Measurements from ENCODE around the gene RFTN1.

DNA sequence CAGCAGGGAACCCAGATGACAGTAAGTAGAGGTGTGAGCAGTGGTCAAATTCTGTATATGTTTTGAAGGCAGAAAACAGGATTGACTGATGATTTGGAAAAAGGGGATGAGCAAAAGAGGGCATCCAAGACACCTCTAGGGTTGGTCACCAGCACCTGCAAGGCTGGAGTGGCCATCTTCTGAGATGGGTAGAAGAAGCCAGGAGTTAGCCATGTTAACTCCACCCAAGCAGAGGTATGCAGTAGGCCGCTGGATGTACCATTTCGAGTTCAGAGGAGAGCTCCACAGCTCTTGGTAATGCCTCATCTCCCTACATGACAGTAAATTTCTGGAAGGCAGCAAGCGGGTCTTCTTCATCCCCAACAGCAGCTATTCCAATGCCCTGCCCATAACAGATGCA lies 7.0 kb downstream of the RFTN1 start:
- TF ChIP-seq POLR2AphosphoS5 (IDR thresholded peaks at IDR 0.05) (no peak), EP300 (IDR thresholded peaks at IDR 0.05) (no peak), POLR2A (IDR thresholded peaks at IDR 0.05) (no peak)
- TF ChIP-seq, protein P1, sequence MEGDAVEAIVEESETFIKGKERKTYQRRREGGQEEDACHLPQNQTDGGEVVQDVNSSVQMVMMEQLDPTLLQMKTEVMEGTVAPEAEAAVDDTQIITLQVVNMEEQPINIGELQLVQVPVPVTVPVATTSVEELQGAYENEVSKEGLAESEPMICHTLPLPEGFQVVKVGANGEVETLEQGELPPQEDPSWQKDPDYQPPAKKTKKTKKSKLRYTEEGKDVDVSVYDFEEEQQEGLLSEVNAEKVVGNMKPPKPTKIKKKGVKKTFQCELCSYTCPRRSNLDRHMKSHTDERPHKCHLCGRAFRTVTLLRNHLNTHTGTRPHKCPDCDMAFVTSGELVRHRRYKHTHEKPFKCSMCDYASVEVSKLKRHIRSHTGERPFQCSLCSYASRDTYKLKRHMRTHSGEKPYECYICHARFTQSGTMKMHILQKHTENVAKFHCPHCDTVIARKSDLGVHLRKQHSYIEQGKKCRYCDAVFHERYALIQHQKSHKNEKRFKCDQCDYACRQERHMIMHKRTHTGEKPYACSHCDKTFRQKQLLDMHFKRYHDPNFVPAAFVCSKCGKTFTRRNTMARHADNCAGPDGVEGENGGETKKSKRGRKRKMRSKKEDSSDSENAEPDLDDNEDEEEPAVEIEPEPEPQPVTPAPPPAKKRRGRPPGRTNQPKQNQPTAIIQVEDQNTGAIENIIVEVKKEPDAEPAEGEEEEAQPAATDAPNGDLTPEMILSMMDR (IDR thresholded peaks at IDR 0.05) = no peak

Measured in suprapubic skin (tissue), 4 donors.